HTERT RPE-1 (cell line): ENCODE measurements around the gene SMO.
"Not testable (repeated sequence)": the region's sequence is repeated elsewhere in the genome, so short reads cannot be mapped to it uniquely, and the experiment has no call there.

Source experiments
- in situ Hi-C: fragments of 300-500 bp; cut with MboI; formaldehyde crosslinking; loops from 4 replicates; pipeline ENCODE4 v1.14.3; 2020; ENCODE audit warnings: low sequenced_read_pairs

Gene SMO

DNA sequence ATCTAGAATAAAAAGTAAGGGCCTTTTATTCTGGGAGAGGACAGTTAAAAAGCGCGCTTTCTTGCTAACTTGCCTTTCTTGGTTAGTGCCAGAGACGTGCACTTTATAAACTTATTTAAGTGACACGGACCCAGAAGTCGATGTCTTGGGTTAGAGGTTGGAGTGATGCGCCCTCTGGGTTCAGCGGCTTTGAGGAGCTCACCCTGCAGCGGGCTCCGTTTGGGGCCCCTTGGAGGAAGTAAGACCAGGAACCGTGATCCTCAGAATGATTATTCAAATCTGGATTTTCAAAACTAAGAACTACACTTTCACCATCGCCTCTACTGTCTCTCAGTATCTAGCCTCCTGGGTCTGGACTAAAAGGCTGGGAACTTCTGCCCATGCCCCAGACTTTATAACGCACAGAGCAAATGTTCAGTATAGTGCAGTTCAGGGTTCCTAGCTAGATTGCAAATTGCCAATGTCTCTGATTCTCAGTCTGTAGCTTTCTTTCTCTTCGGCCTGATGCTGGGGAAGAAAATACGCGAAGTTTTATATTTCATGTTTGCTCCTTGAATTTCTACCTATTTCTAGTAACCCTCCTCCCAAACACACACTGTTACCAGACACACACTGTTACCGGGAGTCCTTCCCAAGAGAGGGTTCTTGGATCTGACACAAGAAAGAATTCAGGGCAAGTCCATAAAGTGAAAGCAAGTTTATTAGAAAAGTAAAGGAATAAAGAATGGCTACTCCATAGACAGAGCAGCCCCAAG, 18.6 kb upstream of the SMO start:
- in situ Hi-C loops, result no loop called here

DNA sequence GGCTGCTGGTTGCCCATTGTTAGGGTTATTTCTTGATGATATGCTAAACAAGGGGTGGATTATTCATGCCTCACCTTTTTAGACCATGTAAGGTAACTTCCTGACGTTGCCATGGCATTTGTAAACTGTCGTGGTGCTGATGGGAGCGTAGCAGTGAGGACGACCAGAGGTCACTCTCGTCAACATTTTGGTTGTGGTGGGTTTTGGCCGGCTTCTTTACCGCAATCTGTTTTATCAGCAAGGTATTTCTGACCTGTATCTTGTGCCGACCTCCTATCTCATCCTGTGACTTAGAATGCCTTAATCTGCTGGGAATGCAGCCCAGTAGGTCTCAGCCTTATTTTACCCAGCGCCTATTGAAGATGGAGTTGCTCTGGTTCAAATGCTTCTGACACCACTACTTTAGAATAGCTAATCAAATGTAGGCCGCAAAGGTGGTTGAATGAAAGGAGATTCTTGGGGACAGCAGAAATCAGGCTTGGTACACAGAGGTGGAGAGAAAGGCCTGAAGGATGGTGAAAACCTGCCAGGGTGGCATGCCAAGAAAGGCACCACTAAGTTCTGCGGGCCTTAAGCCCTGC, 17.9 kb upstream of the SMO start:
- in situ Hi-C loops, result no loop called here

DNA sequence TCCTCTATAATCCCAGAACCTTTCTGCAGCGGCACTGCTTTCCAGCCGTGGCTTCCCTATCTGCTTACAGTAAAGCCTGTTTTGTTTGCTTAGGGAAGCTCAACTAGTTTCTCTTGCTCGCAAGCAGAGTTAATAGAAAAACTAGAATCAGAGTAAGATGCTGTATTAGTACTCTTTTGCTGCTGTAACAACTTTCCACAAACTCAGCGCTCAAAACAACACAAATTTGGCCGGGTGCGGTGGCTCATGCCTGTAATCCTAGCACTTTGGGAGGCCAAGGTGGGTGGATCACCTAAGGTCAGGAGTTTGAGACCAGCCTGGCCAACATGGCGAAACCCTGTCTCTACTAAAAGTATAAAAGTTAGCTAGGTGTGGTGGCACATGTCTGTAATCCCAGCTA, 14.6 kb upstream of the SMO start:
- in situ Hi-C loops, result not testable (repeated sequence)

DNA sequence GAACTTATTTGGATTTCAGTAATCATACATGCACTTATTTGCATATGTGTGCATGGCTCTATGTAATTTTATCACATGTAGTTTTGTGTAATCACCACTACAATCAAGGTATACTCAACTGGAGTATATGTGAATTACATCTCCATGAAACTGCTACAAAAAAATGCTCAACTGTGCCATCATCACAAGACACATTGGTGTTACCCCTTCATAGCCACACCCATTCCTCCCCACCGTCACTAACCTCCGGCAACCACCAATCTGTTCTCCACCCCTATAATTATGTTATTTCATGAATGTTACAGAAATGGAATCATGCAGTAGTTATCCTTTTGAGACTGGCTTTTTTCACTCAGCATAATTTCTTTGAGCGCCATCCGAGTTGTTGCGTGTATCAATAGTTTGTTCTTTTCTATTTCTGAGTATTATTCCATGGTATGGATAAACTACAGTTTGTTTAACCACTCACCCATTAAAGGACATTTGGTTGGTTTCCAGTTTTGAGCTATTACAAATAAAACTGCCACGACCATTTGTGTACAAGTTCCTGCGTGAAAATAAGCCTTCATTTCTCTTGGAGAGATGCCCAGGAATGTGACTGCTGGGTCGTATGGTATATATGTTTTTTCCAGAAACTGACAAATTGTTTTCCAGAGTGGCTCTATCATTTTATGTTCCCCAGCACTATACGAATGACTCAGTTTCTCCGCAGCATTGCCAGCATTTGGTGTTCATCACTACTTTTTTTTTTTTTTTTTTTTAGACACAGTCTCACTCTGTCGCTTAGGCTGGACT, 11.3 kb upstream of the SMO start:
- in situ Hi-C loops, result no loop called here

DNA sequence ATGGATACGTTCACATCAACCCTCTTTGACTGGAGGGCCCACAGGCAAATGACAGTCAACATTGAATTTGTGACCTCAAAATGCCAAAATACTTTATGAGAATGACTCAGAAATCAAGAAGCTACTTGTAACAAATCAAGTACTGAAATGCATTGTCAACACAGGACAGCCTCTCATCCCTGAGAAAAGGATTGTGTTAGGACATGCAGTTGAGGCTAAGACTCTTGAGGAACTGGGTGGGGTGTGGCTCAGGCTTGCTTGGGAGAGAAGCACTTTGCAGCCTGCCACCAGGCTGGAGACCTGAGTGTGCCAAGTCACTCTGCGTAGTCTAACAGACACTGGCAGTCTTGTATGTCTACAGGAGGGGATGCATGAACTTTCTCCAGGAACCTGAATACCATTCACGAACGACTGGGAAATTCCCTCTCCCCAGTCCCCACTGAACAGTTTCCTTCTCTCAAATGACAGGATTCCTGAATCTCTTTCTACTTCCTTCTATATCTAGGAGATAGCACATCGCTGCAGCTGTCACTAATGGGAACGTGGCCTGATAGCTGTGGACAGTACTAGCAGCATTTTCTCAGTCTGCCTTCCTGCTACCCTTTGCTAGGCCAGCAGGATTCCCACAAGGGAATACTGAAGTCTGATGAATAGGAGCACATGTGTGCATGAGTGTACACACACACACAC, 3.3 kb upstream of the SMO start:
- in situ Hi-C loops, result no loop called here

DNA sequence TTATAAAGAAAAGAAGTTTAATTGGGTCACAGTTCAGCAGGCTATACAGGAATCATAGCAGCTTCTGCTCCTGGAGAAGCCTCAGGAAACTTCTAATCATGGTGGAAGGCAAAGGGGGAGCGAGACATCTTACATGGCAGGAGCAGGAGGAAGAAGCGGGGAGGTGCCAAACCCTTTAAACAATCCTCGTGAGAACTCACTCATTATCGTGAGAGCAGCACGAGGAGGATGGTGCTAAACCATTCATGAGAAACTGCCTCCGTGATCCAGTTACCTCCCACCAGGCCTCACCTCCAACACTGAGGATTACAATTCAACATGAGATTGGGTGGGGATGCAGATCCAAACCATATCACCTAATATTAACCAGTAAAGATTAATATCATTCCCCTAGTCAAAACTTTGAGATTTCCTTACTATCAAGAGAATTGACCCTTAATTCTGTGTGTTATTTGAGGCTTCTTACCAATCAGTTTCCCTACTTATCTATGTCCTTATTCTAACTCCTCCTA, 1.6 kb upstream of the SMO start:
- in situ Hi-C loops, result no loop called here

DNA sequence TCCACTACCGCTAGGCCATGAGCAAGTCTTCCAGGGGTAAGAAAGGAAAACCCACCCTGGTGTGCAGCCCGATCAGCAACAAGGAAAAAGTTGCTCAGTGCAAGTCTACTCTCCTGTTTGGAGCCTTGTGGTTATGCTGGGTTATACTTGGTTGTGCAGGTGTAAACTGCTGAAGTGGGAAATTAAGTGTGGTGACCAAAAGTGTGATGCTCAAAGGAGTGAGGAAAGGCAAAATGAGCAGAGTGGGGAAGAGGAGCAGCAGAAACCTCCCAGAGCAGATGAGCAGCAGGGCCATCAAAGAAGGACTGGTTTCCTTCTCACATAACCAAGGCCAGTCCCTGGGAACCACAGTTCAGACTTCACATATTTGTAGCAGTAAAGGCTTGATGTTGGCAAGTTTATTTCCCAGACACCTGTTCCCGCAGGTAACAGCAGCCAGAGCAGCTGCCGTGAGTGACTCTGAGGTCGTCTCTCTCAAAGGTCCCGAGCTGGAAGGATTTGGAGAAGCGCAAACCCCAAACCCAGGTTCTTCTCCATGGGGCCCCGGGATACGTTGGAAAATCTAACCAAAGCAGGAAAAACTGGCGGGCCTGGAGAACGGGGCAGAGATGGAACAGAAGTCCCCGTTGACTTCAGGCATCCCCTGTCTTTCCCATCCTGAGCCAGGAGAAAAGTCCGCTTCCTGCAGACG, 607 bp upstream of the SMO start:
- in situ Hi-C loops, result no loop called here

DNA sequence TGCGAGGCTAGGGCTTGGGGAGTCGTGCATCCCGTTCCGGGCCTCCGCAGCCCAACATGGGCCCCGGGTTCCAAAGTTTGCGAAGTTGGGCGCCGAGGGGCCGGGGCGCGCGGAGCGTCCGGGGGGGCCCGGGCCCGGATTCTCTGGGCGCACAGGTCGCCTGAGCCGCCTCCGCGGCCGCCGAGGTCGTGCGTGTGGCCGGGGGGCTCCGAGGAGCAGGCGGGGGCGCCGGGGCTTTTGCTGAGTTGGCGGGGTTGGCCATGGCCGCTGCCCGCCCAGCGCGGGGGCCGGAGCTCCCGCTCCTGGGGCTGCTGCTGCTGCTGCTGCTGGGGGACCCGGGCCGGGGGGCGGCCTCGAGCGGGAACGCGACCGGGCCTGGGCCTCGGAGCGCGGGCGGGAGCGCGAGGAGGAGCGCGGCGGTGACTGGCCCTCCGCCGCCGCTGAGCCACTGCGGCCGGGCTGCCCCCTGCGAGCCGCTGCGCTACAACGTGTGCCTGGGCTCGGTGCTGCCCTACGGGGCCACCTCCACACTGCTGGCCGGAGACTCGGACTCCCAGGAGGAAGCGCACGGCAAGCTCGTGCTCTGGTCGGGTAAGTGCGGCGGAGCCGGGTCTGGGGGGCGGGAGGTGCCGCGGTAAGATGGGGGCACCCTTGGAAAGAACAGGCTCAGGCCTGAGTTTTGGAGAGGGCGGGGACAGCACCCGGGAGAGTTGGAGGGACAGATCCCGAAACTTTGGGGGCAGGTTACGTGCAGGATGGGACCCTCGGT, 643 bp downstream of the SMO start:
- in situ Hi-C loops, result no loop called here

DNA sequence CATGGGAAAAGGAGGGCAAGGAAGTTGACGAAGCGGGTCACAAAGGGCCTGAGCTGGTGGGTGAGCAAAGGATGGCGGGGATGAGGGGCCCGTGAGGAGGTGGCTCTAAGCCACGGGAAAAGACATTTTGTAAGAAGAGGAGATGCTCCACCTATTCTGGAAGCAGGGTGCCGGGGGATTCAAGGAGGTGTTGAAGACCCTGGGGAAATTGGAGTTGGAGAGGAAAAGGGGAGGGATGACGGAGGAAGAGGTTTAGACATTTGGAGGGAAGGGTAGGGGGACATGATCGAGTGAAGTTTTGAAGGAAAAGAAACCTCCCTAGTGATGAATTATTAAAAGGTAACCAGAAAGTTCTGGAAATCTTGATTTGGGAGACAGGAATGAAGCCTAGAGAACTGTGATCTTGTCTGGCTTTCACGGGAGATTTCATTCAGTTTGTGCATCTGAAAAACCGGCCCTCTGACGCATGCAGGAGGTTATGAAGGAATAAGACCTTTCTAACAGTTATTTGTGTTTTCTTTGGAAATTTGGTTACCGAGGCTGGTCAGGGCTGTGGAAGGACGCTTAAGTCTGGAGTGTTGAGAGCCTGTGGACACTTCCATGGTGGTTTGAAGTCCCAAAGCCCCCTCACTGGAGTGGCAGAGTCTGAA, 1.4 kb downstream of the SMO start:
- in situ Hi-C loops, result no loop called here

DNA sequence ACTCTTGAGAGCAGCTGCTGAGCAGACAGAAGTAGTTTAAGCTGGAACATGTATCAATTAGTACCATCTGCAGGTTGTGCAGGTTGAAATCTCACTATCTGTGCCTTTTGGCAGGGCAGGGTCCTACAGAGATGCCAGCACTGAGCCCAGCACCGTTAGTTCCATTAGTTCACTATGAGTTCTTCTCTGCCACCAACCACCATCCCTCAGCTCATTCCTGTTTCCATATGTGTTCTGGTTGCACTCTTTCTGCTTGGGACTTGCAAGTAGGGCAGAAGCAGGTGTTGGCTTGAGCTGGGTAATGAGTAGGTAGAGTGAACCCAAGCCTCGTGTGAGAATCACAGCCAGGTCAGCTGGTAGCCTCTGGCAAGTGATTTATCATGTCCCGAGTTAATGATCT, 2.8 kb downstream of the SMO start:
- in situ Hi-C loops, result no loop called here

DNA sequence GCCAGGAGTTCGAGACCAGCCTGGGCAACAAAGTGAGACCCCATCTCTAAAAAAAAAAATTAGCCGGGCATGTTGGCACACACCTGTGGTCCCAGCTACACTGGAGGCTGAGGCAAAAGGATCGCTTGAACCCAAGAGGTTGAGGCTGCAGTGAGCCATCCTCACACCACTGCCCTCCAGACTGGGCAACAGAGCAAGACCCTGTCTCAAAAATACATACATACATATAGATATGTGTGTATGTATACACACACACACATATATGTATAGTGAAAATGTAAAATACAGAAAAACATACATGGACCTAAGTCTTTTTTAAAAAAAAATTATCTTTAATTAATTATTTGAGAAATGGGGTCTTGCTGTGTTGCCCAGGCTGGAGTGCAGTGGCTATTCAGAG, 5.5 kb downstream of the SMO start:
- in situ Hi-C loops, result no loop called here

DNA sequence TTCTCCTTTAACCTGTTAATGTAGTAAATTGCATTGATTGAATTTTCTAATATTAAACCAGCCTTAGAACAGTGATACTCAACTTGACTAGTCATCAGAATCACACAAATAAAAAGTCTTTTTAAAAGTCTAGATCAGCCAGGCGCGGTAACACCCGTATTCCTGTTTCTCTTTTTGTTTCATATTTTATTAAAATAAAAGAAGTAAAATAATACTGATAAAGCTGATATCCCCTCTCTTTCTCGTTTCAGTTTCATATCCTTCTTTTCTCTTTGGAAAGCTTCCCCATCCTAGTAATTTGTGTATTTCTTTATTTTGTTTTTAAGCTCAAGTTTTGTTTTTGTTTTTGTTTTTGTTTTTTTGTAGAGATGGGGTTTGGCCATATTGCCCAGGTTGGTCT, 9.3 kb downstream of the SMO start:
- in situ Hi-C loops, result no loop called here

DNA sequence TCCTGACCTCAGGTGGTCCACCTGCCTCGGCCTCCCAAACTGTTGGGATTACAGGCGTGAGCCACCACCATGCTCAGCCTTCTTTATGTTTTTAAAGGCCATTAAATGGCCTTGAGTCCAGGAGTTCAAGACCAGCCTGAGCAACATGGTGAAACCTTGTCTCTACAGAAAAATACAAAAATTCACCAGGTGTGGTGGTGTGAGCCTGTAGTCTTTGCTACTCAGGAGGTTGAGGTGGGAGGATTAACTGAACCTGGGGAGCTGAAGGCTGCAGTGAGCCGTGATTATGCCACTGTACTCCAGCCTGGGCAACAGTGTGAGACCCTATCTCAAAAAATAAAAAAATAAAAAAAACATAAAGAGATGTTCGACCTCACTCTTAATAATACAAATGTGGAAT, 11.0 kb downstream of the SMO start:
- in situ Hi-C loops, result no loop called here

DNA sequence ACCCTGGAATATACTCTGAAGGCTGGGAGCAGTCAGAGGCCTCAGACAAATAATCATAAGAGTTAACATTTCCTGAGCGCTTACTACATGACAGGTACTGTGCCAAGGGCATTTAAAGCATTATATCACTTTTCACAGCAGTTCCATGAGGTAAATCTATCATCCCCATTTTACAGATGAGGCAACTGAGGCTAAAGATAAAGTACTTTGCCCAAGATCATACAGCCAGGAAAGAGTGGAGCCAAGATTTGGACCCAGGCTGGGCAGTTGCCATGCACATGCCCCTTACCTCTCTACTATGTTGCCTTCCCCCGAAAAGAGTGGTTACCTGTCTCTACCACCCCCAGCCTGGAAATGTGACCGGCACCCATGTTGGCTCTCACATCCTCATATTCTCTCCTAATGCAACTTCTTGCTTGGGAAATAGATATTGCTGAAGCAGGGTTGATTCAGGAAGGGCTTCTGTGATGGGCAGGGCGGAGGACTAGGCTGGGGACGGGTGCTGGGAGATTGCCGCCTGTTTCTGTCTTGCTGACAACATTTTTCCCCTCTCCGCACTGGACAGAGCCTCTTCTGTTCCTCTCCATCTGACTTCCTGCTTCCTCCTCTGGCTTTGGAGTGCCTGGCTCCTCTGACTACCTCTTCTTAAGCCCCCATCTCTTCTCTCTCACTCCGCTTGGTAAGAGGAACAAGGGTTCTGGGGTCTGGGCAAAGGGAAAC, 13.8 kb downstream of the SMO start:
- in situ Hi-C loops, result no loop called here

DNA sequence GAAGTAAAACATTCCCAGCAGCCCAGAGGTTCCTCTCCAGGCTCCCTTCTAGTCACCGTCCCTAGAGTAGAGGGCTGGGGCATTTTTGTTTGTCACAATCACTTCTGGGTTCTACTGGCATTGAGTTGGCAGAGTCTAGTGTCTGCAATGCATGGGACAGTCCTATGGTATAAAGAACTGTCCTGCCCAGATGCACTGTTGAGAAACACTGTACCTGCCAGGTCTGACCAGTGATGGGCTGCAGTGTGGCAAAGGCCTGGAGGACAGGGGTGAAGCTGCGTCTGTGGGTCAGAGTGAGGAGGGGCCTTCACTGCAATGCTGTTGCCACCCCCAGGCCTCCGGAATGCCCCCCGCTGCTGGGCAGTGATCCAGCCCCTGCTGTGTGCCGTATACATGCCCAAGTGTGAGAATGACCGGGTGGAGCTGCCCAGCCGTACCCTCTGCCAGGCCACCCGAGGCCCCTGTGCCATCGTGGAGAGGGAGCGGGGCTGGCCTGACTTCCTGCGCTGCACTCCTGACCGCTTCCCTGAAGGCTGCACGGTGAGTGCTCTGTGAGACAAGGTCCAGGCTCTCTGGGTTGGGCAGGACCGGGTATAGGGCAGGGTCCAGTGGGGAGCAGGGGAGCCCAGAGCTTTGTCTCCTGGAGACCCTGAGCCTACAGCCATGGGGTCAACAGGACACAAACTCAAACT, 14.8 kb downstream of the SMO start:
- in situ Hi-C loops, result no loop called here

DNA sequence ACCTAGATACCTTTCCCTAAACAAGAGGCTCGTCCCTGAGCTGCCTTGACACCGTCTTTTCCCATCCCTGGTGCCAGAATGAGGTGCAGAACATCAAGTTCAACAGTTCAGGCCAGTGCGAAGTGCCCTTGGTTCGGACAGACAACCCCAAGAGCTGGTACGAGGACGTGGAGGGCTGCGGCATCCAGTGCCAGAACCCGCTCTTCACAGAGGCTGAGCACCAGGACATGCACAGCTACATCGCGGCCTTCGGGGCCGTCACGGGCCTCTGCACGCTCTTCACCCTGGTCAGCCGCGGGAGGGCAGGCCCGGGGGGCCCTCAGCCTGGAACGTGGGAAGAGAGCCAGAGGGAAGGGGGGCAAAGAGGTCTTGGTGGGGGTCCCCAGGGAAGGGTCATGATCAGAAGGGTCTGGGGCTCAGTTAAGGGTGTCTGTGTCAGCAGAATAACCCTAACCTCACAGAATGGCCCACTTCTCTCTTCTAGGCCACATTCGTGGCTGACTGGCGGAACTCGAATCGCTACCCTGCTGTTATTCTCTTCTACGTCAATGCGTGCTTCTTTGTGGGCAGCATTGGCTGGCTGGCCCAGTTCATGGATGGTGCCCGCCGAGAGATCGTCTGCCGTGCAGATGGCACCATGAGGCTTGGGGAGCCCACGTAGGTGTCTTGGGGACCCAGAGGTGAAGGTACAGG, 16.8 kb downstream of the SMO start:
- in situ Hi-C loops, result no loop called here

DNA sequence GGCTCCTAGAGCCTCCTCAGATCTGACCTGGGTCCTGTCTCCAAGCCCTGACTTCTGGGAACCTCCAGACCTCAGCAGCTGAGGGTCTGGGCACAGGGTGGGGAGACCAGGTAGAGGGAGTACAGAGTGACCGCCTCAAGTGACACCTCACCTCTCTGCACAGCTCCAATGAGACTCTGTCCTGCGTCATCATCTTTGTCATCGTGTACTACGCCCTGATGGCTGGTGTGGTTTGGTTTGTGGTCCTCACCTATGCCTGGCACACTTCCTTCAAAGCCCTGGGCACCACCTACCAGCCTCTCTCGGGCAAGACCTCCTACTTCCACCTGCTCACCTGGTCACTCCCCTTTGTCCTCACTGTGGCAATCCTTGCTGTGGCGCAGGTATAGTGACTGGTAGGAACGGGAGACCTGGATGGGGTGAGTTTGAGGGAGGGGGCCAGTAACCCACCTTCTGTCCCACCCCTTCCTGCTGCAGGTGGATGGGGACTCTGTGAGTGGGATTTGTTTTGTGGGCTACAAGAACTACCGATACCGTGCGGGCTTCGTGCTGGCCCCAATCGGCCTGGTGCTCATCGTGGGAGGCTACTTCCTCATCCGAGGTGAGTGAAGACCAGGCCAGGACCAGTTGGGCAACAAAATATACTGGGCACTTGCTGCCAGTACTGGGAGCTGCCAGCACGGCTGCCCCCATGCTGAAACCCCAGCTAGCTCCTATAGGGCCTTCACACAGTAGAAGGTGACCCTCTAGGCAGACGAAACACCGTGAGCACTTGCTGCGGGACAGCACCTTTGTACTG, 17.8 kb downstream of the SMO start:
- in situ Hi-C loops, result no loop called here
